Right lobe of liver (tissue), 6 donors: Measurements from ENCODE around the gene KIT. TPM values are rescaled to one million over a fixed set of nuclear protein-coding genes. Genes with fewer than 3 reads are reported as not detected.

Source experiments
- ATAC-seq, 4 donors: fragments of 200-7000 bp; cut with Tn5 transposase; one replicate each; pipeline ENCODE4 v1.9.1; 2020; ENCODE audit warnings: mild to moderate bottlenecking in 4 of 4, moderate library complexity in 4 of 4
- DNase-seq, 3 donors: peaks; one replicate each; pipeline ENCODE4 v3.0.0-alpha.2; 2020
- H3K27ac ChIP-seq, 3 donors: fragments of 200-600 bp; one replicate each; pipeline ENCODE4 v1.8.0; 2022
- H3K27me3 ChIP-seq, 2 donors: fragments of 200-600 bp; one replicate each; pipeline ENCODE4 v1.8.0; 2022
- H3K36me3 ChIP-seq, 4 donors: fragments of 200-600 bp; sonication (generic) in 1 of 4; one replicate each; pipeline versions ENCODE4 v1.5.1 to v1.8.0; 2017 to 2022; ENCODE audit warnings: control low read depth in 1 of 4
- H3K4me1 ChIP-seq, 4 donors: fragments of 200-600 bp; sonication (generic) in 1 of 4; one replicate each; pipeline versions ENCODE4 v1.5.1 to v1.8.0; 2017 to 2022; ENCODE audit warnings: control low read depth in 1 of 4
- H3K4me3 ChIP-seq, 3 donors: fragments of 200-600 bp; one replicate each; pipeline ENCODE4 v1.8.0; 2022
- H3K9me3 ChIP-seq, 4 donors: fragments of 200-600 bp; sonication (generic) in 1 of 4; one replicate each; pipeline versions ENCODE4 v1.5.1 to v1.8.0; 2017 to 2022; ENCODE audit warnings: control low read depth in 1 of 4
- CTCF ChIP-seq, 4 donors: fragments of 200-600 bp in 3 of 4; fragments of 450-650 bp in 1 of 4; IDR thresholded peaks; one replicate each; pipeline versions ENCODE4 v1.5.1 to v1.8.0; 2016 to 2022; ENCODE audit warnings: antibody characterized with exemption in 4 of 4, mild to moderate bottlenecking in 2 of 4
- POLR2A ChIP-seq: fragments of 450-650 bp; IDR thresholded peaks from one replicate; pipeline ENCODE4 v1.6.1; 2017; ENCODE audit warnings: antibody characterized with exemption, mild to moderate bottlenecking
- WGBS: methylation state at CpG from one replicate; pipeline ENCODE4 v1.1.6; 2018; ENCODE audit warnings: low coverage, low lambda C conversion rate; ENCODE audit not compliant: insufficient coverage; ENCODE audit errors: missing lambda C conversion rate; 5-methylcytosine and 5-hydroxymethylcytosine counted together
- intact Hi-C, 2 donors: fragments of 100-400 bp; cut with DNase I; formaldehyde crosslinking; loops; one replicate each; pipeline versions ENCODE4 v1.11.2 to v1.14.1; 2022
- total RNA-seq, 6 experiments: library from RNA; depleted of rRNA in 2 of 6; stranded (reverse); fragments of >200 nt in 2 of 6; fragmentation: NEBNext Ultra II Directional in 3 of 6; extraction: Animal tissue kit (Norgen Biotek cat#: 25700) in 3 of 6; gene quantifications; one replicate each; pipeline versions ENCODE4 v1.1.0 to v1.2.4, GENCODE V29; 2016 to 2023
- donor health status: DM: no; HTN: yes; CAD: no.
- donor health status: DM: no; HTN: no; CAD: no.
- donor health status: DM: no; HTN: no; CAD: no.
- donor health status: DM: no; HTN: yes; CAD: no.
- donor health status: DM: no; HTN: yes; CAD: no.

KIT gene
- total RNA-seq, 6 experiments from 2014 or later: 0.19 to 1.6 (median 0.77) TPM

- 58% methylated on average over 3 of the region's 3 CpGs for WGBS
Observed at GRCh38 chr4:54707406-54707805, 49.6 kb downstream of the KIT start.

GRCh38 chr4:54708339-54709279 lies 50.9 kb downstream of the KIT start:
- Histone ChIP-seq H3K27me3 (no peaks in the 10 kb centered on the region), H3K9me3 (no peaks in the 10 kb centered on the region), H3K27ac (no peak overlapping the region), H3K4me3 (no peak overlapping the region), H3K36me3 (no peaks in the 10 kb centered on the region), H3K4me1 (no peaks in the 10 kb centered on the region)
- 69% methylated on average over 7 of the region's 20 CpGs for WGBS
- DNase-seq (no peak), ATAC-seq (peak in 3 of 4 donors; percentile 14 to 53 (median 25))
- intact Hi-C loops: no loop called here
- TF ChIP-seq CTCF (IDR thresholded peaks at IDR 0.05) (no peak), POLR2A (no peak)

More at GRCh38 chr4:54707406-54707805, 49.6 kb downstream of the KIT start:
- no peak overlapping the region for H3K4me3 ChIP-seq
- no peaks in the 10 kb centered on the region for H3K27me3 ChIP-seq
- ATAC-seq (no peak), DNase-seq (no peak)
- no peaks in the 10 kb centered on the region for H3K9me3 ChIP-seq
- H3K36me3 ChIP-seq: no peaks in the 10 kb centered on the region
- TF ChIP-seq POLR2A (no peak), CTCF (IDR thresholded peaks at IDR 0.05) (no peak)
- intact Hi-C loops: no loop called here
- H3K4me1 ChIP-seq: no peaks in the 10 kb centered on the region
- H3K27ac ChIP-seq: no peak overlapping the region

GRCh38 chr4:54709400-54709799 lies 51.6 kb downstream of the KIT start:
- 36% methylated on average over 8 of the region's 8 CpGs for WGBS
- H3K4me1 ChIP-seq: no peaks in the 10 kb centered on the region
- no peak overlapping the region for H3K27ac ChIP-seq
- ATAC-seq: peak in 3 of 4 donors; percentile 14 to 38 (median 32)
- DNase-seq: no peak
- intact Hi-C loops: no loop called here
- no peak overlapping the region for H3K4me3 ChIP-seq
- TF ChIP-seq CTCF (IDR thresholded peaks at IDR 0.05): no peak
- no peak for TF ChIP-seq POLR2A
- H3K36me3 ChIP-seq: no peaks in the 10 kb centered on the region
- no peaks in the 10 kb centered on the region for H3K9me3 ChIP-seq
- no peaks in the 10 kb centered on the region for H3K27me3 ChIP-seq

- TF ChIP-seq POLR2A: no peak
- TF ChIP-seq CTCF (IDR thresholded peaks at IDR 0.05): no peak
- Histone ChIP-seq H3K4me3 (no peak overlapping the region), H3K27me3 (no peaks in the 10 kb centered on the region), H3K9me3 (no peaks in the 10 kb centered on the region), H3K4me1 (no peaks in the 10 kb centered on the region), H3K27ac (no peak overlapping the region), H3K36me3 (no peaks in the 10 kb centered on the region)
- no peak for DNase-seq
- intact Hi-C loops: no loop called here
- ATAC-seq: no peak
- 49% methylated on average over 2 of the region's 2 CpGs for WGBS
Observed at GRCh38 chr4:54712206-54712605, 54.4 kb downstream of the KIT start.
